Suprapubic skin (tissue), 4 donors: Measurements from ENCODE around the gene GNG10.

Experiments
- EP300 ChIP-seq: sonication (generic); formaldehyde crosslinking; IDR thresholded peaks from one replicate; pipeline ENCODE4 v1.6.1; 2017; ENCODE audit warnings: antibody characterized with exemption
- POLR2A ChIP-seq, 2 donors: fragments of 450-650 bp; IDR thresholded peaks; one replicate each; pipeline ENCODE4 v1.6.1; 2017; ENCODE audit warnings: antibody characterized with exemption in 2 of 2, mild to moderate bottlenecking in 2 of 2, moderate library complexity in 2 of 2
- POLR2AphosphoS5 ChIP-seq, 3 donors: sonication (generic); formaldehyde crosslinking; IDR thresholded peaks; one replicate each; pipeline ENCODE4 v1.6.1; 2017; ENCODE audit warnings: antibody characterized with exemption in 3 of 3
- TF ChIP-seq, protein P1 (sequence below), 2 donors: fragments of 200-600 bp in 1 of 2; fragments of 450-650 bp in 1 of 2; sonication (generic) in 1 of 2; IDR thresholded peaks; one replicate each; pipeline ENCODE4 v1.5.1; 2016 to 2019; ENCODE audit warnings: antibody characterized with exemption in 2 of 2, mild to moderate bottlenecking in 1 of 2, moderate library complexity in 1 of 2

DNA sequence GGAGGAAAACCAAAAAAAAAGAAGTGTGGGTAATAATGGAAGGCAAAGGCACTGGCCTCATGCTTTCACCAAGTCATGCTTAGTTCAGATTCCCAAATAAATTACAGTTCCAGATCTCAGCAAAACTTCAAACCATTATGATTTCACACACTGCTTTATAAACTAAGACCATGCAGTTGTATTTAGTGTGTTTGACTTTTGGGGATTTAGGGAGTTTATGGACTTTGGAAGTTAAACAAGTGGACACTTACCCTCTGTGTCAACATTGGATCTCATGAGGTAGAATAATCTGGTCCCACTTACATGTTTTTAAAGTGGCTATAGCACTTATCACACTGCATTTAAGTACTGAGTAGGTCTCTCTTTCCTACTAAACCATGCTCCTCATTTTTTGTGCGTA, 26.5 kb upstream of the GNG10 start:
- TF ChIP-seq POLR2AphosphoS5 (IDR thresholded peaks at IDR 0.05) (no peak), EP300 (no peak), POLR2A (IDR thresholded peaks at IDR 0.05) (no peak)
- TF ChIP-seq, protein P1, sequence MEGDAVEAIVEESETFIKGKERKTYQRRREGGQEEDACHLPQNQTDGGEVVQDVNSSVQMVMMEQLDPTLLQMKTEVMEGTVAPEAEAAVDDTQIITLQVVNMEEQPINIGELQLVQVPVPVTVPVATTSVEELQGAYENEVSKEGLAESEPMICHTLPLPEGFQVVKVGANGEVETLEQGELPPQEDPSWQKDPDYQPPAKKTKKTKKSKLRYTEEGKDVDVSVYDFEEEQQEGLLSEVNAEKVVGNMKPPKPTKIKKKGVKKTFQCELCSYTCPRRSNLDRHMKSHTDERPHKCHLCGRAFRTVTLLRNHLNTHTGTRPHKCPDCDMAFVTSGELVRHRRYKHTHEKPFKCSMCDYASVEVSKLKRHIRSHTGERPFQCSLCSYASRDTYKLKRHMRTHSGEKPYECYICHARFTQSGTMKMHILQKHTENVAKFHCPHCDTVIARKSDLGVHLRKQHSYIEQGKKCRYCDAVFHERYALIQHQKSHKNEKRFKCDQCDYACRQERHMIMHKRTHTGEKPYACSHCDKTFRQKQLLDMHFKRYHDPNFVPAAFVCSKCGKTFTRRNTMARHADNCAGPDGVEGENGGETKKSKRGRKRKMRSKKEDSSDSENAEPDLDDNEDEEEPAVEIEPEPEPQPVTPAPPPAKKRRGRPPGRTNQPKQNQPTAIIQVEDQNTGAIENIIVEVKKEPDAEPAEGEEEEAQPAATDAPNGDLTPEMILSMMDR (IDR thresholded peaks at IDR 0.05): no peak
